Peyer's patch (tissue), 4 donors: ENCODE measurements around the gene SPR.

Experiments
- CTCF ChIP-seq, 6 experiments: fragments of 450-650 bp in 4 of 6; fragments of 200-600 bp in 2 of 6; sonication (generic) in 1 of 6; IDR thresholded peaks; one replicate each; pipeline ENCODE4 v1.5.1; 2017 to 2019; ENCODE audit warnings: antibody characterized with exemption in 6 of 6, mild to moderate bottlenecking in 3 of 6, moderate library complexity in 1 of 6
- POLR2A ChIP-seq, 2 donors: fragments of 450-650 bp; IDR thresholded peaks; one replicate each; pipeline ENCODE4 v1.5.1; 2017; ENCODE audit warnings: antibody characterized with exemption in 2 of 2, mild to moderate bottlenecking in 2 of 2, moderate library complexity in 2 of 2

- TF ChIP-seq POLR2A (IDR thresholded peaks at IDR 0.05), result no peak
- no peak for TF ChIP-seq CTCF (IDR thresholded peaks at IDR 0.05)
Measured at GRCh38 chr2:72851333-72851732, 35.9 kb upstream of the SPR start.
